ENCODE data around the gene SUPT6H. TPM values are rescaled to one million over a fixed set of nuclear protein-coding genes. Genes with fewer than 3 reads are reported as not detected.

The SUPT6H gene
- total and polyA plus RNA-seq, 9 of the 15 experiments (the other 6 are each of a cell fraction or from before 2014, with no cell fraction given), result 1.7 to 77.7 (median 49.2) TPM

- TF ChIP-seq ARID3B (CRISPR knock-in tag; IDR thresholded peaks at IDR 0.05; ENCODE audit: borderline replicate concordance), result no peak
- peak; percentile 37; a peak in 1 of 4 replicates for TF ChIP-seq KDM1A (IDR thresholded peaks at IDR 0.05)
- TF ChIP-seq VEZF1 (CRISPR knock-in tag; IDR thresholded peaks at IDR 0.05), result peak; percentile 81
- TF ChIP-seq ZNF253 (CRISPR knock-in tag; conservative IDR thresholded peaks at IDR 0.05), result no peak
- no peak for TF ChIP-seq BDP1 (IDR thresholded peaks at IDR 0.05; ENCODE audit: insufficient read depth, insufficient read length)
- TF ChIP-seq NEUROD1 (IDR thresholded peaks at IDR 0.05; ENCODE audit: borderline replicate concordance, low read depth, low read length, partially characterized antibody), result no peak
- no peak for TF ChIP-seq XRCC3 (IDR thresholded peaks at IDR 0.05)
- peak; percentile 39; the same call in 1 of the 2 replicates for TF ChIP-seq ZNF263 (CRISPR knock-in tag; IDR thresholded peaks at IDR 0.05; ENCODE audit: borderline replicate concordance)
- TF ChIP-seq HDAC1 (IDR thresholded peaks at IDR 0.05), result 0 out of 4 replicates have a peak, but pooled peaks of 1 of the 2 experiments have one; percentile 19
- no peak for TF ChIP-seq FOSL1 (tag; conservative IDR thresholded peaks at IDR 0.05)
- no peak for TF ChIP-seq ZNF699 (CRISPR knock-in tag; IDR thresholded peaks at IDR 0.05; ENCODE audit: insufficient replicate concordance)
- TF ChIP-seq CHAMP1 (IDR thresholded peaks at IDR 0.05), result no peak
- TF ChIP-seq ELK1 (CRISPR knock-in tag; IDR thresholded peaks at IDR 0.05), result no peak
- no peak for TF ChIP-seq FOS (IDR thresholded peaks at IDR 0.05; ENCODE audit: extremely low read depth, insufficient read length)
- TF ChIP-seq ZNF444 (CRISPR knock-in tag; IDR thresholded peaks at IDR 0.05), result no peak
- no peak for TF ChIP-seq ZC3H8 (IDR thresholded peaks at IDR 0.05)
- TF ChIP-seq NFRKB (IDR thresholded peaks at IDR 0.05; ENCODE audit: low read depth), result no peak
- TF ChIP-seq ATF6 (CRISPR knock-in tag; IDR thresholded peaks at IDR 0.05), result no peak
- no peak for TF ChIP-seq KAT7 (CRISPR knock-in tag; IDR thresholded peaks at IDR 0.05; ENCODE audit: borderline replicate concordance)
Measured at GRCh38 chr17:28741358-28742349, 79.6 kb downstream of the SUPT6H start (continued).

Measured in K562 (cell line).